GM18517 (cell line): ENCODE data around the gene ATRNL1.
"Not testable (repeated sequence)": the region's sequence is repeated elsewhere in the genome, so short reads cannot be mapped to it uniquely, and the experiment has no call there.

Source experiments
- ATAC-seq: cut with Tn5 transposase; IDR thresholded peaks from one replicate; pipeline ENCODE4 v1.9.1; 2021; ENCODE audit warnings: mild to moderate bottlenecking, moderate library complexity; ENCODE audit not compliant: unreplicated experiment

Gene ATRNL1

DNA sequence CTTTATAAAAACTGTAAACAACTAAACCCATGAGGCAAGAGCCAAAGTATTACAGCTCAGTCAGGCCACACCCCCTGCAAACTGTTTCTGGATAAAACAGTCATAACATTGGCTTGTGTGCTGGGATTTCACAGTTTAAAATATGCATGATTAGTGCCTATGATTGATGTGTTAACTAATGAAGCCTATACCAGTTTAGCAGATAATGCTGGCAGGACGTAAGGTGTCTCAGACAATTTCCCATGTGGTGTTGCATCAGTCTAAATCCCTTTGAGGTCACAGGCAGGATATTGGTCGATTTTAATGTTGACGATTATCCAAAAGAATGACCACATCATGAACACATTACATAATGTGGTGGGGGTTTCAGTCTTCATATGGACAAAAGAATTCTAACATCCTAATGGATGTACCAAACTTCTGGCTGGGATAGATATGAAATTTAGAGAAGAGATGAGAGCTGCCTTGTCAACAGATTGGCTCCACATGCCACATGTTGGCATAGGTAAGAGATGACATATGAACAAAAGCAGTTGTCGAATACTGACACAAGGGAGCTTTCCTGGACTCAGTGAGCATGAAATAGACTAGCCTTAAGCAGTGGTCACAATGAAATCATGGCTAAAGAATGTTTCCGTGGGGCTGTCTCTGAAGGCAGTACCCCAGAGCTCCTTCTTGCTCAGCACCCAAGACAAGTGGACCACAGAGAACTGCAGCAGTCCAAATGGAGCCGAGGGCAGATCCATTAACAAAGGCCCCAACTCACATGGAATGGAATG lies 734.3 kb downstream of the ATRNL1 start:
- ATAC-seq: no peak

DNA sequence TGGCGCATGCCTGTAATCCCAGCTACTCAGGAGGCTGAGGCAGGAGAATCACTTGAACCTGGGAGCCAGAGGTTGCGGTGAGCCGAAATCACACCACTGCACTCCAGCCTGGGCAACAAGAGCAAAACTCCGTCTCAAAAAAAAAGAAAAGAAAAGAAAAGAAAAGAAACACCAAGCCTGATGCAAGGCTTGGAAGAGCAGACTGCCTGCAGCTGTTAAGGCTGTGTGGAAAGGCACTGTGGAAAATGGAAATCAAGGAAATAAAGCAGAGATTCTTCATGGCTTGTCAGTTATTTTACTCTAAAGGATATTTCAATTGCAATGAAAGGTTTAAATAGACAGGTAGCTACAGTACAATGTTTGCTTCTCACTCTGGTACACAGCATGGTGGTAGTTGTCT lies 735.0 kb downstream of the ATRNL1 start:
- ATAC-seq: not testable (repeated sequence)

DNA sequence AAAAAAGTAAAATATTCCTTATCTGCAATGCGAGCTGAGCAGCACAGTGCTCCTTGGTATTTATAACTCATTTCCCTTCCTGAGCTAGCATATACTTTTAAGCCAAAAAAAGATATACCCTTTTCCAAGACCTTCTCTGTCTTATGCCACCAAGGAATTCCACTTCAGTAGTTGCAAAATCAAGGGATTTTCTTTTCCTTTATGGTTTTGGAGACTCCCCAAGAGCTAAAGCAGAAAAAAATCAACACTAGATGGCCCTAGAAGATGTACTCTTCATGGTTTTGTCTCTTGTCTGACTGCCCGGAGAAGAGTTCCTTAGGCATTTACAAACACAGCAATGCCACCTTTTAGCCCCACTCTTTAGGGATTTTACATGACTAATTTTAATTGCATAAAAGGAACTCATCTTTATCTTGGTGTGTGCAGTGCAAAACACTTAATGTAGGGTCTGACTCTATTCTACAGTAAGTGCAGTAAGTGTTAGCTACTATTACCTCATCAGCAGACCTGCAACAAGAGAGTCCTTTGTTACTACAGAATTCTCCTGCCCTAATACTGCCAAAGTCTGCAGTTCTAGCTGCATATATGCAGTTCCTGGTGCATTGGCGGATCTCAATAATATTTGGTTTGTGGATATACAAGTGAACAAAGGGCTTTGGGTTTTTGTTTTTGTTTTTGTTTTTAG lies 736.5 kb downstream of the ATRNL1 start:
- ATAC-seq: no peak

DNA sequence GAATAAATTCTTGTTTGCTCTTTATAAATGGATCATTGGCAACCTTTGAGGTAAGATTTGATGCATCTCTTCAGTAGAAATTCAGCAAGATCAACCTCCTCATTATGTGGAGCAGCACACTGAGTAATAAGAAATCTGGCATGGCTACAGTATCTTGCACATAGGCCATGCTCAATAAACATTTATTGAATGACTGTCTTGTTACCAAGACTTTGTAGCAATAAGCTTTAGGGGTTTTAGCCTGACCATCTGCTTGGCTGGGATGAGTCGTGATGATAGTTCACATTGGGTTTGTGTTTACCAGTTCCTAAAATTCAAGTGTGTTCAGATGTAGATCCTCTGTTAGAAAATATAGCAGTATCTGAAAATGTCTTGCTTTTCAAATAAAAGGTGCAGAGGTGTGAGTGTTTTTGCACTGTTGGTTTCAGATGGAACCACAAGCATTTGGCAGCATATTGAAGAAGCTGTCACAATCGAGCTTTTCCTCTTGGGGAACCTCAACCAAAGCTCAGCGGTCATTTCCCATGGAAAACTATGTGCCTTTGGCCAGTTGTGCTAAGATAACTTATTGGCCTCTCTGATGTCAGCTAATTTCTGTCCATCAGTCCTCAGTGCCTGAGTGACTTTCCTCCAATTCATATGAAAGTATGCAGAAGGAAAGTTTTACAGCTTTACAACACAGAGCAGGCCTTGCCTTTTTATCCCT lies 737.3 kb downstream of the ATRNL1 start:
- ATAC-seq: no peak

DNA sequence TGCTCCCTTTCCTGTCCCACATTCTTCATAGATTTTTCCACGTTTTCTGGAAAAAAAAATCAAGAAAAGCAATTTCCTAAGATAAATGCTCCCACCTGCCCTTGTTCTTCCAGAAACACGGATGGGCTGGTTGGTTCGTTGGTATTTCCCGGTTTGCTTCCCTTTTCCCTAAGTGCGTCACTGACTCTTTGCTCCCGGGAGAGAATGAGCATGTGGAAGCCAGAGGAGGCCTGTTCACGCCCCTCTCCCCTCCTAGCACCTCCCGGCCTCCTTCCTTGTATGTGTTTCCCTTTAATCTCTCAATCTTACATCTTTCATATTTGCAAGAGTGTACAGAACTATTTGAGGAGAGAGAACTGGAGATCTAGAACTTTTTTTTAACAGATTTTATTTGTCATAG lies 737.9 kb downstream of the ATRNL1 start:
- ATAC-seq: no peak

DNA sequence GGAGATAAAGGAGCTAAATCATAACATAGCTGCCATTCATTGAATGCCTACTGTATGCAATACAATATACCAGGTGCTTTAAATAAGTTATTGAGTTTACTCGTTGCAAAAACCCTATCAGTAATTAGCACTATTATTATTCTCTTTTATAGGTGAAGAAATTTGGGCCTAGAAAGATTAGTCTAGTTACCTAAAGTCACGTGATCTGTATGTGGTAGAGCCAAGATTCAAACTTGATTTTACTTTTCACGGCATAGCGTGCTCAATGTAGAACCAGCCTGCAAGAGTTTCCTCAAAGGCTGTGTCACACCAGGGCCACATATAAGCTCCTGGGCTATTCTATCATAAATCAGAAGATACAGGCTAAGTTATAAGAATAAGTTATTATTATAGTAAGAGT lies 740.0 kb downstream of the ATRNL1 start:
- ATAC-seq: no peak

DNA sequence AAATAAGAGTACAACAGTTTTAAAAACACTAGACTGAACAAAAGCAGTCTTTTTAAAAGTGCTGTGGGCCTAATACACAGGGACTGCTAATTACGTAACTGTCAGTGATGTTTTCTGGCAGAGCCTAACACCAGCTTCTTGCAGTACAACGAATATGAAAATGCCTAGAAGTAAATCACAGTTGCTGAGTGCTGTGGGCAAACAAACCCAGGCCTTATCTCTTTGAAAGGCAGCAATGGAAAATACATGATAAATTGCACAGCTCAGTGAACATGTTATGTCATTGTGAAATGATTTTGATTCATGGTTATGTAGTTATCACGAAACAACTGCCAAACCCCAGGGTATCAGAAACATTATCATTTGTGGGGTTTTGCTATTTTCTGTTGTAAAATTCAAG lies 751.4 kb downstream of the ATRNL1 start:
- ATAC-seq: no peak

DNA sequence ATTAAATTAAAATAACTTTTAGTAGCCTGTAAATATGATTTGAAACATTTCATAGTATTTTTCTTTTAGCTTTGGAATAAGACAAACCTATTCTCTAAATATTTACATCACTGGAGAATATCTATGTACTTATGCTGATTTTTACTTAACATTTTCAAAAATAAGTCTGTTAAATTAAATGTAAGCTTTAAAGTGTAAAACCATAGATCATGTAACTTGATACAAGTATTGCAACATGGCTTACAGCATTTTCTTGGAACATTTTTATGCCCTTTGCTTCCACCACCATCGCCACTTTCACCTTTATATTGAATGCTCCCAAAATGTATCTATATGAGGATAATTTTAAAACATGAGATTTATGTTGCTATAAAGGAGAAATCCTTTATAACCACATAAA lies 752.8 kb downstream of the ATRNL1 start:
- no peak for ATAC-seq

DNA sequence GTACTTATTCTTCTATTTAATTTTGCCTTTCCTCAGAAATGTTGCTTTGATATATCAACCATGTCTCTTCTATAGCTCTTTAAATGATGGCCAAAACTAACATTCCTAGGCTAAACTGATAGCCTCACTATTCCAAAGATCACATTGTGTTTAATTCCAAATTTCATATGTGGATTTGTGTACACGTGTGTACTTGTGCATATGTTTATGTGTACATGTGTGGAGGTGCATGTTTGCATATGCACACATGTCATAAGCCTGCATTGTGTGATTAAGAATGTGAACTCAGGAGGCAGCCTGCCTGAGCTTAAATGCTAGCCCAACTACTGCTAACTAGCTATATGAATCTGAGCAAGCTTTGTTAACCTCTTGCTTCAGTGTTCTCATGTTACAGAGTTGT lies 753.4 kb downstream of the ATRNL1 start:
- no peak for ATAC-seq

DNA sequence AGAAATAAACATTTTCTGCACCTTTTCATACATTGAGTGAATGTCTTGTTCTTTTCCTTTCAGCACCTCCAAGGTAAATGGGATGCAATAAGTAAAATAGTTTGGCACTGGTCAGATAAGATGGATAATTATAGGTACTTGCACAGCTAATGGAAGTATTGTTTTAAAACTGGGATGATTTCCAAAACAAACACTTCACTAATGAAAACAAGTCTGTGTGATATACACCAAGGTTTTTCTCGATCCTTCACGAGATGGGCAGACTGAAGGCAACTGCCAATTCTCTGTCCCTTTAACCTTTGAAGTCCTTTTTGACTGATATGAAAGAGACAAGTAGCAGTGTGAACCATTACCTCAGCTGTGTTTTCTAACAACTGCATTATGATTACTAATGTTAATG lies 756.0 kb downstream of the ATRNL1 start:
- no peak for ATAC-seq

DNA sequence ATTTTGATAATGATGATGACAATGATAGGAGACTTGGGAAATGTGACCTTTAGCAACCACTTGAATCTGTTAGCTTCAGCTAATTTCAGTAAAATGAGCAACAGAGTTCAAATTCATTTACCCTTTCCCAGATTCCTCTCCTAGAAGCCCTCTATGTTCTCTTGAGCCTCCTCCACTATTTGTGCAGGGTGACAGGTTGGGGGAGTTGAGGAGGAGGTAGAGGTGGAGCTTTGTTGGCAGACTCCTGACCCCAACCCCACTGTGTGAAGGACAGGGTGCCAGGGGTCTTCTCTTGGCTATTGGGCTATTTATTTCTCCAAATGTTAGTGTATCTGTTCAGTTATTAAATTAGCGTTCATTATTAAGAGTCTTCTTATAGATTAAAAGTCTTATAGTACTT lies 757.5 kb downstream of the ATRNL1 start:
- no peak for ATAC-seq

DNA sequence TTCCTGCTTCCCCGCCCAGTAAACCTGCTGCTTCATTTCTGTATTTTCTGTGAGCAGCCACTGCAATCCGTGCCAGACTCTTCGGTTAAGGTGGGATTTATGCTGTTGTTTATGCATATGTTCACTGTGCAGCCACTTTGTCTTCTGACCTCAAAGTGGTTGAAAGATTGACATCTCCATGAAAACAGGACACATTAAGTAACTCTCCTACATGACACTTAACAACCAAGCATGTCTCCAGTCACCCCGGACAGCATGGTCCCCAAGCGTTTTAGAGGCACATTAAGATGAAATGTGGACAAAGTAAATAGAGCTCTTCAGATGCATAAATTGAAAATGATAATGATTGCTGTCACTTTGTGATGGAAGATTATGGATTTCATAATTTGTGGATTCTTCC lies 758.5 kb downstream of the ATRNL1 start:
- ATAC-seq: no peak

DNA sequence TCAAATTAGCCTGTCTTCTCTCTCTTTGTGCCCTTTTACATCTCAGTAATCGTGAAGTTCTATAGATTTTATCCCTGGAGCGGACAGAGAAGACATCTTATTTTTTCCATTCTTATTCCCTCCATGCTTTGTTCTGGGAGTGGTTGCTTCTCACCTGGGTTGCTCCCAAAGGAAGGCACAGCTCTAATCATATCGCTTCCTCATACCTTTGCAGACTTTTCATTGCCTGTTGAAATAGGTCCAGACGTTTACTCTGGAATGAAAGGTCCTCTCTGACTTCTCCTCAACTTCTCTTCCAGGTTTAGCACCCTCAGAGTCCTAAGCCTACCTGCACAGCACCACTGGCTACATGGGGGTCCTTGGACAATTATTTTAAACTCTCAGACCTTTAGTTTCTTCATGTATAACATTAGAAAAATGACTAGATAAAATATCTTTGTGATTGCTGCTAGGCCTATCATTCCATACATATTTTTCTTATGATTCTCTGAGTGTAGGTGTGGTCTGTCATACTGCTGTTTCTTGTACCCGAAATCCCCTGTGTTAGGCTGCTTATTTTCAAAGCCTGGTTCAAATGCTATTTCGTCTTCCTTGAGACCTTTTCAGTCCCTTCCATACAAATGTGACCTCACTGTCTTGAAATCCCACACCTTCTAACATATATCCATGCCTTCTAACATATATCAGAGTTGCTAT lies 761.7 kb downstream of the ATRNL1 start:
- no peak for ATAC-seq

DNA sequence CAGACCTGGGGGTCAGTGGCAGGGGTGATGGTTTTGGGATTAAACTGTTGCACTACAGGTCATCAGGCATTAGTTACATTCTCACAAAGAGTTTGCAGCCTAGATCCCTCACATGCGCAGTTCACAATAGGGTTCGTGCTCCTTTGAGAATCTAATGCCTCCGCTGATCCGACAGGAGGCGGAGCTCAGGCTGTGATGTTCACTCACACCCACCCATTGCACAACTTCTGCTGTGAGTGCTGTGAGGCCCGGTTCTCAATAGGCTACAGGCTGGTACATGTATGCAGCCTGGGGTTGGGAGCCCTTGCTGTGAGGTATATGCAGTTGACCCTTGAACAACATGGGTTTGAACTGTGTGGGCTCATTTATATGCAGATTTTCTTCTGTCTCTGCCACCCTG lies 763.4 kb downstream of the ATRNL1 start:
- ATAC-seq: no peak

DNA sequence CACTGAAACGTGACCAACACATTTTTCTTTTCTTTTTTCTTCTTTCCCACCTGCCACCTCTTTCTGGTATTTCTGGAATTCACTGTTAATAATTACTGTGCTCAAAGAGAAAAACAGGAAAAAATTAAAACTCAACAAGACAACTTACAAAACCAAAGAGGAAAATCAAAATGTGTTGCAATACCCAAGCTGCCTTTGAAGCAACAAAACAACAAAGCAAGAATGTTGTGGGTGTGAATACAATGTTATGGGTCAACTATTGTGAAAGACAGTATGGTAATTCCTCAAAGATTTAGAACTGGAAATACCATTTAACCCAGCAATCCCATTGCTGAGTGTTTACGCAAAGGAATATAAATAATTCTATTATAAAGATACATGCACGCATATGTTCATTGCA lies 764.7 kb downstream of the ATRNL1 start:
- ATAC-seq: no peak

DNA sequence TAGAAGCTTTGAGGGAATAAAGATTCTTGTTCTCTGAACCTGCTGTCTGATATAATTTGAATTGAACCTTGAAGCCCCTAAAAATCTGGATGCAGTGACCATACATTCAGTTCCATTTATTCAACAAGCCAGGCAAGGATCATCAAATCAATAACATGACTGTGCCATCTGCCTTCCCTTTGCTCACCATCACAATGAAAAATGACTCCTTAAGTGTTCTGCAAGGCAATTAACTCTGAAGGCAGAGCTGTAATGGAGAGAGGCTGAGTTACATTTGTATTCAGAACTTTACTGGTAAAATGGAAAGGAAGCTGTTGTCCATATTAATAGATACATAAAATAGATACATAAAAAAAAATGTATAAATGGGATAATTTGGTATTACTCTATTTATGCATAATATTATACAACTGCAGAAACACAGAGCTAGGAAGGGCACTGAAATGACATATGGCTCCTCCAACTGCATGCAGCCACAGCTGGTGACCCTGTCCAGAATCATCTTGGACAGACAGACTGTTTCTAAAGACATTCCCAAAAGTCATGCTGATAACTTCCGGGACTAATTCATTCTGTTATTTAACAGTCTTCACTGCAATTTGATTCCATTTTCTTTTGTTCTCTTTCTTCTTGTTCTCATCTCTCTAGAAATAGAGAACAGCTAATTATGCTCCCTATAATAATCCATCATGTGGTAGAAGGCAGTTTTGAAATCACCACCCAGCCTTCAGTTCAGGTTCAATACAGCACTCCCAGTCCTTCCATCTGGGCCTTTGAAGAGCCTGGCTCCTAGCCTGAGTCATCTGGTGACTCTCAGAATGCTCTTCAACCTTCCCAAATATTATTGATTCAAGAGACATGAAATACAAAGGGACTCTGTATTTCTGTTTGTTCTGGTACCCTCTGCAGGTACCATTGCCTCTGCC lies 767.3 kb downstream of the ATRNL1 start:
- ATAC-seq: no peak

DNA sequence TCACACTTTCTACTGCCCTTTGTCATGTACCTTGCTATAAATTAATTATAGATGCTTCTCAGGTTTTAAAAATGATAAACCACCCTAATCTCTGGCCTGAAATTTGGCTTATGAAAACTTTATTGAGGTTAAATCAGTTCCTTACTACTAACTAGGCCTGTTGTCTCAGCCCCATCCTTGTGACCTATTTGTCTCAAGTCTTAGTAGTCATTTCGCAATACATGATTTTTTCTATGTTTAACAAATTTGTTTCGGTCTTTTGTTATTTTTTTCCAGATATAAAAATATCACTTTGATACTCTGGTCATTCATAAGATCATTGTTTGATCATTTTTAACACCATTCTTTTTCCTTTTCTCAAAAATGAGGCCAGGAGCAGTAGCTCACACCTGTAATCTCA lies 768.3 kb downstream of the ATRNL1 start:
- no peak for ATAC-seq

DNA sequence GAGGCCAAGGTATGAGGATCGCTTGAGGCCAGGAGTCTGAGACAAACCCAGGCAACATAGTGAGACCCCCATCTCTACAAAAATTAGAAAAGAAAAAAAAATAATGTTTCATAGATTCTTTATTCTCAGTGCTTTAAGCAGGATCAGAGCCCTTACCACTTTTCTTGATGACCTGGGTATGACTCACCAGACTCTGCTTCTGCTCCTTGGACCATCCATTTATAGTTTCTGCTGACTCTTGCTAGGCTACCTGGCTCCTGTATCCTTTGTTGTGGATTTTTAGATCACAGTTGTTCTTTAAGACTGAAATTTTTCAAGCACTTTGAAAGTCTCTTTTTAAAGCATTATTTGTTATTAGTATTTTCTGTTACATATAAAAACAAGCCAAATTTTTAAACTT lies 768.7 kb downstream of the ATRNL1 start:
- ATAC-seq: no peak

DNA sequence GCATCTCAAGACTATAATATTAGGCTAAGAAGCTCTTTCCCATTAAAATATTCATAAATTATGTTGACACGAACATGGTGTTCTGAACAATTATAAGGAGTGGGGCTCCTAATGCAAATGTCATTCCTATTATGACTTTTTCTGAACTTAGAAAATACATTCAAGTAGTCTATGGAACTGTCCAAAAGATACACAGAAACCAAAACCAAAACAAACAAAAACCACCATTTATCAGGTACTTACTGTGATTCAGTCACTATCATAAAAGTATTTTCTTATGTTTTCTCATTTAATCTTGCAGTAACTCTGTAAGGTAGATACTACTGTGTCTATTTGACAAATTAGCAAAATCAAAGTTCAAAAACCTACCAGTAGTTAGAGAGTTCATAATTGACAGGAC lies 773.0 kb downstream of the ATRNL1 start:
- ATAC-seq: no peak

DNA sequence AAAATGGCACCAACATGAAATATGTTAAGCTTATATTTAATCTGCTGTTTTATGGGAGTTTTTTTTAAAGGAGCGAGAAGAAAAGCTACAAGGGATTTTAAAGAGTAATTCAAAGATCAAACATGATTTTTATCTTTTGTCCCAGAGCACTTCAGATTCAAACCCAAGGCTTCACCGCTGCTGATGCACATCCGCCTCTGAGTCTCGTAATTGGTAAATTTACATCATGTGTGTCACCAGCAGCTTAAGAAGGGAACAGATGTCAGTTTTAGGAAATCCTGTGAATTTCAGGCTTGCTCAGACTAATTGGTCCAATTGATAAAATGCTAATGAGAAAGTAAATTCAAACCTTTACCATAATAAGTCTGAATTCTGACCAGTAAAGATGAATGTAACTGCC lies 773.5 kb downstream of the ATRNL1 start:
- no peak for ATAC-seq
